ENCODE results near the gene CHMP2B.
"Not testable (repeated sequence)": the region's sequence is repeated elsewhere in the genome, so short reads cannot be mapped to it uniquely, and the experiment has no call there.

- TF ChIP-seq POLR2AphosphoS5 (IDR thresholded peaks at IDR 0.05; ENCODE audit: low read depth, low read length); RAD21 (IDR thresholded peaks at IDR 0.05 in 1 of 2, conservative IDR thresholded peaks at IDR 0.05 in 1 of 2; ENCODE audit: low read depth in 2 of 2, low read length in 2 of 2); GTF2F1 (IDR thresholded peaks at IDR 0.05; ENCODE audit: borderline replicate concordance, low read depth, low read length); GABPA (IDR thresholded peaks at IDR 0.05; ENCODE audit: borderline replicate concordance, insufficient read depth, low read length); POLR2A (IDR thresholded peaks at IDR 0.05; ENCODE audit: control extremely low read depth in 1 of 2, low read depth in 2 of 2, low read length in 2 of 2); CTCF (IDR thresholded peaks at IDR 0.05; ENCODE audit: control extremely low read depth in 1 of 3, insufficient read depth in 1 of 3, low read depth in 1 of 3, low read length in 3 of 3); EZH2 (IDR thresholded peaks at IDR 0.05; ENCODE audit: low read depth, low read length, severe bottlenecking); TAF1 (IDR thresholded peaks at IDR 0.05; ENCODE audit: low read depth, low read length): not testable (repeated sequence)
Measured at GRCh38 chr3:87248231-87248630, 21.1 kb downstream of the CHMP2B start.

Data from H1 (cell line).